IMR-90 (cell line): ENCODE results near the gene MED17. TPM values are rescaled to one million over a fixed set of nuclear protein-coding genes. Genes with fewer than 3 reads are reported as not detected.

Source experiments
- ATAC-seq: fragments of 200-7000 bp; cut with Tn5 transposase; 2 replicates; pipeline ENCODE4 v1.9.1; 2020; ENCODE audit warnings: low read depth, mild to moderate bottlenecking, moderate library complexity
- BruUV-seq: library from RNA; stranded (reverse); fragments of 400-500 nt; replicated peaks from 2 replicates; lab custom pipeline; 2021; lab: Mats Ljungman, UMichigan
- CTCF ChIA-PET: fragments of 300-600 bp; formaldehyde crosslinking; extraction: SDS; loops from one replicate; lab custom pipeline; 2021; ENCODE audit warnings: antibody characterized with exemption; lab: Yijun Ruan, JAX
- POLR2A ChIA-PET: fragments of 300-600 bp; sonication (Branson Sonifier 250); formaldehyde crosslinking; loops from one replicate; lab custom pipeline; 2022; ENCODE audit warnings: antibody characterized with exemption; ENCODE audit not compliant: unreplicated experiment; lab: Charles Lee
- DNase-seq: peaks from one replicate; pipeline ENCODE4 v3.0.0; 2013
- H2AFZ ChIP-seq: replicated peaks from 2 replicates; pipeline ENCODE3; 2013; ENCODE audit warnings: low read length, mild to moderate bottlenecking; ENCODE audit not compliant: poor library complexity
- H2AK5ac ChIP-seq: 2 replicates; pipeline ENCODE4 v1.6.1; 2013; ENCODE audit warnings: low read depth, low read length, inconsistent platforms
- H2AK9ac ChIP-seq: replicated peaks from 2 replicates; pipeline ENCODE3; 2013; ENCODE audit warnings: mild to moderate bottlenecking, low read depth, low read length, moderate library complexity; ENCODE audit not compliant: poor library complexity
- H2BK120ac ChIP-seq: 2 replicates; pipeline ENCODE4 v1.6.1; 2013; ENCODE audit warnings: low read depth, low read length, inconsistent platforms
- H2BK15ac ChIP-seq: 3 replicates; pipeline ENCODE4 v1.6.1; 2013; ENCODE audit warnings: low read depth, low read length, inconsistent platforms
- H2BK20ac ChIP-seq: 2 replicates; pipeline ENCODE4 v1.6.1; 2013; ENCODE audit warnings: low read depth, mild to moderate bottlenecking, inconsistent platforms, low read length, moderate library complexity
- H2BK5ac ChIP-seq: 2 replicates; pipeline ENCODE4 v1.6.1; 2013; ENCODE audit warnings: mild to moderate bottlenecking, low read depth, low read length, inconsistent platforms; ENCODE audit not compliant: poor library complexity, severe bottlenecking
- H3K14ac ChIP-seq: replicated peaks from 2 replicates; pipeline ENCODE4 v1.6.1; 2013; ENCODE audit warnings: low read depth, low read length, inconsistent platforms
- H3K18ac ChIP-seq: 2 replicates; pipeline ENCODE4 v1.6.1; 2013; ENCODE audit warnings: low read depth, low read length, control low read depth
- H3K23ac ChIP-seq: 2 replicates; pipeline ENCODE4 v1.6.1; 2013; ENCODE audit warnings: low read depth, low read length, inconsistent platforms
- H3K27ac ChIP-seq: 2 replicates; pipeline ENCODE4 v1.5.1; 2013; ENCODE audit warnings: mild to moderate bottlenecking, control low read depth, low read length; ENCODE audit not compliant: insufficient read depth
- H3K27me3 ChIP-seq: 2 replicates; pipeline ENCODE4 v1.6.1; 2013; ENCODE audit warnings: low read length; ENCODE audit not compliant: control insufficient read depth, insufficient read depth
- H3K36me3 ChIP-seq: 2 replicates; pipeline ENCODE4 v1.6.1; 2013; ENCODE audit warnings: low read length, mixed read lengths; ENCODE audit not compliant: control insufficient read depth, insufficient read depth
- H3K4ac ChIP-seq: 2 replicates; pipeline ENCODE4 v1.6.1; 2013; ENCODE audit warnings: low read depth, low read length, inconsistent platforms
- H3K4me1 ChIP-seq: 2 replicates; pipeline ENCODE4 v1.6.1; 2013; ENCODE audit warnings: low read length, mixed read lengths; ENCODE audit not compliant: control insufficient read depth, insufficient read depth
- H3K4me2 ChIP-seq: 2 replicates; pipeline ENCODE4 v1.6.1; 2013; ENCODE audit warnings: low read depth, mild to moderate bottlenecking, control low read depth, low read length, moderate library complexity
- H3K4me3 ChIP-seq: 2 replicates; pipeline ENCODE4 v1.5.1; 2013; ENCODE audit warnings: low read depth, mild to moderate bottlenecking, control low read depth, low read length, moderate library complexity; ENCODE audit not compliant: insufficient read depth
- H3K56ac ChIP-seq: 2 replicates; pipeline ENCODE4 v1.6.1; 2013; ENCODE audit warnings: low read length, inconsistent platforms; ENCODE audit not compliant: insufficient read depth; ENCODE audit errors: extremely low read depth
- H3K79me1 ChIP-seq, 2 experiments: 2 replicates each; pipeline ENCODE4 v1.6.1; 2013; ENCODE audit warnings: low read length in 2 of 2, inconsistent platforms in 1 of 2, low read depth in 1 of 2
- H3K9ac ChIP-seq: 2 replicates; pipeline ENCODE4 v1.6.1; 2013; ENCODE audit warnings: low read depth, low read length, control low read depth
- H3K9me1 ChIP-seq: 2 replicates; pipeline ENCODE4 v1.6.1; 2013; ENCODE audit warnings: low read length, inconsistent platforms; ENCODE audit not compliant: insufficient read depth
- H3K9me3 ChIP-seq: 2 replicates; pipeline ENCODE4 v1.6.1; 2013; ENCODE audit warnings: low read length; ENCODE audit not compliant: control insufficient read depth, insufficient read depth
- H4K20me1 ChIP-seq: 2 replicates; pipeline ENCODE4 v1.6.1; 2013; ENCODE audit warnings: low read length, inconsistent platforms; ENCODE audit not compliant: insufficient read depth
- H4K5ac ChIP-seq: 2 replicates; pipeline ENCODE4 v1.6.1; 2013; ENCODE audit warnings: mild to moderate bottlenecking, low read depth, low read length, control low read depth
- H4K8ac ChIP-seq, 2 experiments: 2 replicates each; pipeline ENCODE4 v1.6.1; 2013; ENCODE audit warnings: low read depth in 2 of 2, low read length in 2 of 2, control low read depth in 1 of 2, inconsistent platforms in 1 of 2
- H4K91ac ChIP-seq: 2 replicates; pipeline ENCODE4 v1.6.1; 2013; ENCODE audit warnings: low read depth, low read length, inconsistent platforms; ENCODE audit not compliant: insufficient read depth
- BHLHE40 ChIP-seq: fragments of 150-350 bp; IDR thresholded peaks from 2 replicates; pipeline ENCODE4 v1.6.1; 2016; ENCODE audit warnings: mild to moderate bottlenecking, low read depth, low read length
- CEBPB ChIP-seq: IDR thresholded peaks from 2 replicates; pipeline ENCODE4 v1.6.1; 2012; ENCODE audit warnings: low read depth, low read length, improper control_type of control experiment
- CHD1 ChIP-seq: IDR thresholded peaks from 2 replicates; pipeline ENCODE4 v1.6.1; 2012; ENCODE audit warnings: low read depth, low read length, improper control_type of control experiment
- CTCF ChIP-seq: conservative IDR thresholded peaks from 2 replicates; pipeline ENCODE4 v1.5.1; 2012; ENCODE audit warnings: mild to moderate bottlenecking, low read depth, low read length, improper control_type of control experiment
- ELK1 ChIP-seq: fragments of 150-350 bp; IDR thresholded peaks from 2 replicates; pipeline ENCODE4 v1.6.1; 2016; ENCODE audit warnings: low read depth, mild to moderate bottlenecking, low read length, moderate library complexity, borderline replicate concordance
- FOS ChIP-seq: fragments of 150-350 bp; IDR thresholded peaks from 2 replicates; pipeline ENCODE4 v1.6.1; 2016; ENCODE audit warnings: low read depth, low read length
- MAFK ChIP-seq: IDR thresholded peaks from 2 replicates; pipeline ENCODE4 v1.6.1; 2012; ENCODE audit warnings: low read depth, low read length, improper control_type of control experiment
- MAZ ChIP-seq: IDR thresholded peaks from 2 replicates; pipeline ENCODE4 v1.6.1; 2012; ENCODE audit warnings: low read depth, mild to moderate bottlenecking, low read length, improper control_type of control experiment, moderate library complexity, borderline replicate concordance
- MXI1 ChIP-seq: IDR thresholded peaks from 2 replicates; pipeline ENCODE4 v1.6.1; 2012; ENCODE audit warnings: low read depth, mild to moderate bottlenecking, low read length, moderate library complexity, borderline replicate concordance
- NFE2L2 ChIP-seq: fragments of 150-350 bp; IDR thresholded peaks from 2 replicates; pipeline ENCODE4 v1.6.1; 2016; ENCODE audit warnings: low read depth, mild to moderate bottlenecking, low read length
- POLR2A ChIP-seq: IDR thresholded peaks from 2 replicates; pipeline ENCODE4 v1.6.1; 2012; ENCODE audit warnings: mild to moderate bottlenecking, low read depth, low read length
- RAD21 ChIP-seq: IDR thresholded peaks from 2 replicates; pipeline ENCODE4 v1.6.1; 2012; ENCODE audit warnings: low read length, improper control_type of control experiment
- RCOR1 ChIP-seq: IDR thresholded peaks from 2 replicates; pipeline ENCODE4 v1.6.1; 2012; ENCODE audit warnings: mild to moderate bottlenecking, low read length, improper control_type of control experiment; ENCODE audit not compliant: insufficient replicate concordance
- RFX5 ChIP-seq: IDR thresholded peaks from 2 replicates; pipeline ENCODE4 v1.8.0; 2012; ENCODE audit warnings: low read depth, mild to moderate bottlenecking, low read length, moderate library complexity
- SMC3 ChIP-seq: fragments of 150-350 bp; IDR thresholded peaks from 2 replicates; pipeline ENCODE4 v1.6.1; 2016; ENCODE audit warnings: low read depth, mild to moderate bottlenecking, antibody characterized with exemption, low read length, moderate library complexity
- USF2 ChIP-seq: fragments of 150-350 bp; IDR thresholded peaks from 2 replicates; pipeline ENCODE4 v1.6.1; 2017; ENCODE audit warnings: mild to moderate bottlenecking, antibody characterized with exemption, low read length, low read depth
- WGBS, 2 experiments: methylation state at CpG; one replicate each; pipeline versions ENCODE4 v1.1.5 to v1.1.7; 2013; ENCODE audit warnings: missing lambda C conversion rate in 2 of 2; ENCODE audit not compliant: insufficient read length in 1 of 2; ENCODE audit errors: extremely low coverage in 2 of 2; 5-methylcytosine and 5-hydroxymethylcytosine counted together
- dilution Hi-C: fragments of 300-500 bp; cut with HindIII; formaldehyde crosslinking; loops from one replicate; pipeline ENCODE4 v1.14.3; 2018; ENCODE audit warnings: low sequenced_read_pairs; ENCODE audit not compliant: unreplicated experiment
- in situ Hi-C: fragments of 300-500 bp; cut with MboI; formaldehyde crosslinking; loops from 3 replicates; pipeline ENCODE4 v1.14.3; 2019; ENCODE audit warnings: low sequenced_read_pairs, inconsistent platforms, mixed read lengths
- intact Hi-C: fragments of 100-400 bp; cut with micrococcal nuclease; formaldehyde crosslinking; loops from 2 replicates; pipeline ENCODE4 v1.10.0; 2022
- polyA plus RNA-seq, 3 experiments: library from polyadenylated mRNA; depleted of rRNA; stranded (reverse); fragments of >200 nt; gene quantifications; 2 replicates each; pipeline ENCODE4 v1.2.3, GENCODE V29; 2012; ENCODE audit warnings: low replicate concordance in 1 of 3
- total RNA-seq: library from RNA; depleted of rRNA; stranded (reverse); fragments of >200 nt; gene quantifications from 2 replicates; pipeline ENCODE4 v1.2.3, GENCODE V29; 2012

The MED17 gene
- total and polyA plus RNA-seq, 2 of the 4 experiments (the other 2 are of a cell fraction): 20.0 to 23.3 TPM

- intact Hi-C loops: no loop called here
- POLR2A ChIA-PET: no interaction called here
- H2AK5ac ChIP-seq: no peak overlapping the region
- H3K4me1 ChIP-seq: no peaks in the 10 kb centered on the region
- DNase-seq (no peak), ATAC-seq (no peak)
- in situ Hi-C loops: no loop called here
- H3K9ac ChIP-seq: no peak overlapping the region
- no peak overlapping the region for H3K4ac ChIP-seq
- no peaks in the 10 kb centered on the region for H3K79me1 ChIP-seq
- peaks cover 2% of the 10 kb centered on the region; the same call in 1 of the 2 replicates for H3K27me3 ChIP-seq
- no peak overlapping the region for H3K27ac ChIP-seq
- H3K4me3 ChIP-seq: no peak overlapping the region
- no peak overlapping the region for H2BK20ac ChIP-seq
- no peak overlapping the region for H3K4me2 ChIP-seq
- no peak overlapping the region for H4K91ac ChIP-seq
- BruUV-seq: no TSS peak
- H4K20me1 ChIP-seq: no peaks in the 10 kb centered on the region
- no peak overlapping the region for H4K5ac ChIP-seq
- no peak overlapping the region for H3K56ac ChIP-seq
- no peak overlapping the region for H3K18ac ChIP-seq
- H3K14ac ChIP-seq: no peak overlapping the region
- no peak overlapping the region for H2AK9ac ChIP-seq
- H2AFZ ChIP-seq: no peak overlapping the region
- dilution Hi-C loops: no loop called here
- no peaks in the 10 kb centered on the region; the same call in 1 of the 2 replicates for H3K9me1 ChIP-seq
- H2BK5ac ChIP-seq: no peak overlapping the region
- WGBS, 2 experiments: no CpG with 5 or more reads among the region's 4 CpGs
- no peaks in the 10 kb centered on the region for H3K36me3 ChIP-seq
- no peak overlapping the region for H3K23ac ChIP-seq
- no peaks in the 10 kb centered on the region for H3K9me3 ChIP-seq
- H2BK120ac ChIP-seq: no peak overlapping the region
- TF ChIP-seq CTCF: no peak
- TF ChIP-seq MXI1: no peak
- TF ChIP-seq BHLHE40: no peak
- no peak for TF ChIP-seq CHD1
- TF ChIP-seq RFX5: no peak
- TF ChIP-seq SMC3: no peak
- TF ChIP-seq POLR2A: no peak
- TF ChIP-seq MAZ: no peak
- no peak for TF ChIP-seq MAFK
- TF ChIP-seq CEBPB: no peak
- no peak for TF ChIP-seq USF2
- TF ChIP-seq NFE2L2: no peak
- TF ChIP-seq RCOR1: no peak
- no peak for TF ChIP-seq ELK1
- TF ChIP-seq RAD21: no peak
- TF ChIP-seq FOS: no peak
- CTCF ChIA-PET: no interaction called here
- no peak overlapping the region for H4K8ac ChIP-seq
- H2BK15ac ChIP-seq: no peak overlapping the region
Observed at GRCh38 chr11:93861808-93862207, 77.7 kb downstream of the MED17 start.
